Liver (tissue), 3 donors: Measurements from ENCODE around the gene DOCK1.

Experiments used
- ATF3 ChIP-seq: IDR thresholded peaks from 2 replicates; pipeline ENCODE4 v1.6.1; 2016; ENCODE audit warnings: antibody characterized with exemption
- CTCF ChIP-seq: fragments of 150-350 bp; IDR thresholded peaks from 2 replicates; pipeline ENCODE4 v1.5.1; 2017; ENCODE audit warnings: improper control_type of control experiment, low read depth, low read length; ENCODE audit not compliant: missing input control
- EGR1 ChIP-seq, 2 donors: IDR thresholded peaks; 2 replicates each; pipeline ENCODE4 v1.6.1; 2016 to 2018; ENCODE audit warnings: antibody characterized with exemption in 2 of 2, low read depth in 2 of 2
- FOXA2 ChIP-seq: IDR thresholded peaks from 2 replicates; pipeline ENCODE4 v1.6.1; 2016; ENCODE audit warnings: antibody characterized with exemption
- MAX ChIP-seq: IDR thresholded peaks from 2 replicates; pipeline ENCODE4 v1.6.1; 2016; ENCODE audit warnings: antibody characterized with exemption
- RAD21 ChIP-seq, 2 donors: IDR thresholded peaks; 2 replicates each; pipeline ENCODE4 v1.6.1; 2016; ENCODE audit warnings: antibody characterized with exemption in 2 of 2, mild to moderate bottlenecking in 2 of 2
- REST ChIP-seq: IDR thresholded peaks from 2 replicates; pipeline ENCODE4 v1.6.1; 2016; ENCODE audit warnings: antibody characterized with exemption, mild to moderate bottlenecking
- RXRA ChIP-seq, 2 donors: IDR thresholded peaks; 2 replicates each; pipeline ENCODE4 v1.6.1; 2017 to 2018; ENCODE audit warnings: antibody characterized with exemption in 2 of 2, mild to moderate bottlenecking in 1 of 2
- TAF1 ChIP-seq: conservative IDR thresholded peaks from 2 replicates; pipeline ENCODE4 v1.6.1; 2016; ENCODE audit warnings: antibody characterized with exemption, mild to moderate bottlenecking
- TF ChIP-seq, protein P1 (sequence below): IDR thresholded peaks from 2 replicates; pipeline ENCODE4 v1.6.1; 2016; ENCODE audit warnings: antibody characterized with exemption
- donor health status: healthy.
- donor health status: healthy.

DNA sequence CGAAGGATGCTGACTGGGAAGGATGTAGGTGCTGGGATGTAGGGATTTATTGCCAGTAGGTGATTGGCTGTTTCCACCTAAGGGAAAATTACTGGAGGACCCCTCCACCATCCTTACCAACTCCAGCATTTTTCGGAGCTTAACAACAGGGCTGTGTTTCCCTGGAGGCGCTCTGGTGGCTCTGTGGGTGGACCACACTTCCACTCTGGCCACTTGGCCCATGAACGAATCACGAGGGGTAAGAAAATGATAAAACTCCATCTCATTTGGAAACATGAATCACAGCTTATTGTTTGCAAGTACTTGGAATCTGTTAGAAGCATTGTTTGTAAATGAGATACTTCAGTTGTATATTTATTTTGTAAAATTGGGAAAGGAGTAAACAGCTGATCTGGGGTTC, 3.0 kb downstream of the DOCK1 start:
- TF ChIP-seq CTCF (no peak), RXRA (IDR thresholded peaks at IDR 0.05) (no peak), TAF1 (no peak), FOXA2 (no peak), REST (no peak), EGR1 (IDR thresholded peaks at IDR 0.05; ENCODE audit: low read depth in 2 of 2) (no peak), MAX (no peak), RAD21 (IDR thresholded peaks at IDR 0.05) (no peak), ATF3 (no peak)
- TF ChIP-seq, protein P1, sequence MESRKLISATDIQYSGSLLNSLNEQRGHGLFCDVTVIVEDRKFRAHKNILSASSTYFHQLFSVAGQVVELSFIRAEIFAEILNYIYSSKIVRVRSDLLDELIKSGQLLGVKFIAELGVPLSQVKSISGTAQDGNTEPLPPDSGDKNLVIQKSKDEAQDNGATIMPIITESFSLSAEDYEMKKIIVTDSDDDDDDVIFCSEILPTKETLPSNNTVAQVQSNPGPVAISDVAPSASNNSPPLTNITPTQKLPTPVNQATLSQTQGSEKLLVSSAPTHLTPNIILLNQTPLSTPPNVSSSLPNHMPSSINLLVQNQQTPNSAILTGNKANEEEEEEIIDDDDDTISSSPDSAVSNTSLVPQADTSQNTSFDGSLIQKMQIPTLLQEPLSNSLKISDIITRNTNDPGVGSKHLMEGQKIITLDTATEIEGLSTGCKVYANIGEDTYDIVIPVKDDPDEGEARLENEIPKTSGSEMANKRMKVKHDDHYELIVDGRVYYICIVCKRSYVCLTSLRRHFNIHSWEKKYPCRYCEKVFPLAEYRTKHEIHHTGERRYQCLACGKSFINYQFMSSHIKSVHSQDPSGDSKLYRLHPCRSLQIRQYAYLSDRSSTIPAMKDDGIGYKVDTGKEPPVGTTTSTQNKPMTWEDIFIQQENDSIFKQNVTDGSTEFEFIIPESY = no peak
